HK-2 (cell line): ENCODE results near the gene OR51Q1.

Source experiments
- DNase-seq: peaks from one replicate; pipeline ENCODE4 v3.0.0-alpha.2; 2018; ENCODE audit not compliant: unreplicated experiment

The OR51Q1 gene, protein sequence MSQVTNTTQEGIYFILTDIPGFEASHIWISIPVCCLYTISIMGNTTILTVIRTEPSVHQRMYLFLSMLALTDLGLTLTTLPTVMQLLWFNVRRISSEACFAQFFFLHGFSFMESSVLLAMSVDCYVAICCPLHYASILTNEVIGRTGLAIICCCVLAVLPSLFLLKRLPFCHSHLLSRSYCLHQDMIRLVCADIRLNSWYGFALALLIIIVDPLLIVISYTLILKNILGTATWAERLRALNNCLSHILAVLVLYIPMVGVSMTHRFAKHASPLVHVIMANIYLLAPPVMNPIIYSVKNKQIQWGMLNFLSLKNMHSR

DNA sequence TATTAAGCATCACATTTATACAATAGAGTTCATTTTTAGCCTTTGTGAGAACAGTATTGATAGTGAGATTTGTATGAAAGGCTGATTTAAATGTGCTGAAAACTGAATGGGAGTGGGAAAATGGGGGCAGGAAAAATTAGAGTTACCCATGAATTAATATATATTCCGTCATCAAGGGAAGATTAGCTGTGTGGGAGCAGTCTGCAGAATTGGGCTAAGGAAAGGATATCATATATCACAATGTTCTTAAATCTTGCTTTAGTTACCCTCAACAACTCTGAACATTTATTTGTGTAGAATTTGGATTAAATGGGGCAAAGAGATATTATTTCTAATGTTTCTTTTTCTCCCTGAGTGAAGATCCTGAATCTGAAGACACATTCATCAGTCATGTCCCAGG is at the start of gene OR51Q1:
TSS of gene OR51Q1 (plus strand) at position 301 of the 400 bp plus-strand sequence. CDS start at position 391, 90 bp downstream.
- DNase-seq = no peak

DNA sequence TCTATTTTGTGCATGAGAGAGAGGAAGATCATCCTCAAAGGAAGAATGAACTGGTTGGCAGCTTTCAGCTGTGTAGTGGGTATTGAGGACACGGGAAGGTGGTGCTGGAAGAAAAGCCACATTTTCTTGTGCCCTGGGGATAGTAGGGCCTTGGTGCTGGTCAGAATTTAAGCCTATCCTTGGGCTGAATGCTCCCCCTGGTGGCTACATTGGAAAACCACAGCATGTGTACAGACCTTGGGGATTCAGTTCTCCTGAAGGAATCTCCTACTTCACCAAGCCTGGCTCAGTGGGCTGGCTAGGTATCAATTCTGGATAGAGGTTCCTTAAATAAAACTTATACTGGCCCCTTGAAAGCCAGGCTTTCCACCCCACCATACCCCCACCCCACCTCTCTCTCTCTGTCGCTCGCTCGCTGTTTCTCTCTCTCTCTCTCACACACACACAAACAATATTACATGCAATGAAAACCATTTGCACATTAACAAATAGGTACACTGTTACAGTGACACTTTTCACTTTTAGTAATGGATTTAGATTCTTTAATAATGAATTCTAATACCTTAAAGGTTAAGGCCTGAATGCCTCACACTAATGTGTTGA is 41.1 kb upstream of the OR51Q1 start:
- peak; percentile 35 for DNase-seq

DNA sequence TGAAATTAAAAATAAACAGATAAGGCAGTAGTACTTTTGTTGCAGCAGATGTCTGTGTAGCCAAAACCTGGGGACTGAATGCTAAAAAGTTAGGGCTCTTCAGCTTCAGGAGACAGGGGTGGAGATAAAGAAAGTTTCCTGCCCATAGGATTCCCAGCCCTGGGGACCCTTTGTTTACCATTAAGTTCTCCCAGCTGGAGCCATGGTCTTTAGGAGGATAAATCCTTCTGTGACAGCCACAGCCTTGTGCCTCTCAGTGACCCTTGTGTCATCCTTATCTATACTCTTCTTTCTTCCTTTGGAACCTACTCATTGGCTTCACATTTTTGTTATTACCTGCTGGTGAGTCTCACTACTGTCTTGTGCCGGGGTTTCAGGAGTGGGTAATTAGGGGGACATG is 38.3 kb upstream of the OR51Q1 start, which contains the start of gene OR51M1:
TSS of gene OR51M1 (plus strand) at position 237 of the 400 bp plus-strand sequence. CDS start 5,587 bp downstream, outside the sequence.
- no peak for DNase-seq

DNA sequence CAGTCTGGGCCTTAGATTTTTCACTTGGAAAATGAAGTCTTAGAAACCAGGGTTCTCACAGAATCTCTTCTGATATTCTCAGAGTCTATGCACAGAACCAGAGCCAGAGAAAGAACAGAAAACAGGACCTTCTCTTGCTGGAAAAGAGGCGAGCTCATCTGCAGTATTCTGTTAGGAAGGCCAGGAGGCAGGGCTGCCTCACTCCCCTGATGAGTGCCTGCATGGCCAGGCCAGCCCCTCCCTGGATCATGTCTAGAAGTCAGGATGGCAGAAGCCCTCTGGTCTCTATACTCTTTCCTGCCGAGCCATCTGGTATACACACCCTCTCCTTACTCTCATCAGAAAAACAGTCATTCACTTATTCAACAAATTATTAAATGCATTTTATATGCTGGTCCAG is 37.6 kb upstream of the OR51Q1 start:
- no peak for DNase-seq

GRCh38 chr11:5390210-5390609 is 31.7 kb upstream of the OR51Q1 start:
- no peak for DNase-seq

DNA sequence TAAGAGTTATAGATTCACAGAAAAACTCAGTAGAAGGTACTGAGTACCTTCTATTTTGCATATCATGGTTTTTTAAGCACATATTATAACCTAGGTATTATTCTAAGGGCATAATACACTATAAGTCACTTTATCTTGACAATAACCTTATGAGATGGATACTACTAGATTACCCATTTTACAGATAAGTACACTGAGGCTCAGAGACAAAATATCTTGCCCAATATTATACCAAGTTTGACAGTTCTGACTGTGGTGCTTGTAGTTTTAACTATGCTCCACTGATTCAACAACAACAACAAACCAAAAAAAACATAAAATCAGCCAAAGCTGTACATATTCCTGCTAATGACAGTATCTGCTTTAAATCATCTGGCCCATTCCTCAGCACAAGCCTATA is 27.8 kb upstream of the OR51Q1 start:
- DNase-seq = no peak

DNA sequence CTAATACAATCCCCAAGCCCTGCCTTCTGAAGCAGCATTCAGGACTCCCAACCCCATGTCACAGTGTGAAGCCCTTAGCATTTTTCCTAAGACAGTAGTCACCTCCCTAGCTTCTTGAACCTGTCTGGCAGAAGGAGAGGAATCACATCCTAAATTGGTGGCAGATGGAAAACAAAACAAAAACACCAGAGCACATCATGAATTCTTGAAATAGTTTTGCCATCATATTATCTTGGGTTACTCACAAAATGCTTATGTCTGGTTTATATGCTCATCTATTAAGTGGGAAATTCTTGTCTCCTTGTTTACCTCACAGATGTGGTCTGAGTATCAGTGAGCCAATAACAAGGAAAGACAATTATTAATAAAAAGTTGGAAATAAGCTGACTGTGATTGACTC is 23.0 kb upstream of the OR51Q1 start:
- no peak for DNase-seq

DNA sequence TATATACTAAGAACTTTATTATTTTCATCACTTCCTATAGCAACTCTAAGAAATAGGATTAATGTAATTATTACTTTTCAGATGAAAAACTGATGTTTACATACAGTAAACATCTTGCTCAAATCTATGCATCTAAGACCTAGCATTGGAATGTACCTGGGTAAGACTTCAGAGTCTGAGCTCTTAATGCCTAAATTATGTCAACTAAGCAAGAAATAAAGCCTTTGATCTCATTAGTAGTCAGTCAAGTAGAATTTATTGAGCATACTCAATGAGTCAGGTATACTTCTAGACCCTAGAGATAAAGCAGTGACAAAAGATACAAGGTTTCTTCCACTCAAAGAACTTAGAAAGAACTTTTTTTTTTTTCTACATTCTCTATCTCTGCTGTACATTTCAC is 16.7 kb upstream of the OR51Q1 start:
- DNase-seq = no peak

DNA sequence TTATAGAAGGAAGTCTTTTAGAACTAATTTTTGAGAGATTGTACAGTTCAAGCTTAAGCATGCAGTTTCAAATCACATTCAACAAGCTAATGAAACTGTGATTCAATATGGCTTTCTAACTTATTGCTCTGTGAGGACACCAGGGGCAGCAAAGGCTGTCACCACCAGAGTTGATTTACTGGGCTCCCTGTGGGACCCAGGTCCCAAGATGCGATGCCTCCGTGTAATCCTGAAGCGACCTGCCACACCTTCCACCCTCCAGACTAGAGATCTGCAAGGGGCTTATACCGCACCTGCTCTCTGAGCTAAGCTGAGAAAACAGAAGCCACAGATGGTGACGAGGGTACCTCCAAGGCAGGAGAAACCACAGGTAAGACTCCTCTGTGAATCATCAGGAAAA is 918 bp upstream of the OR51Q1 start:
- DNase-seq = no peak

DNA sequence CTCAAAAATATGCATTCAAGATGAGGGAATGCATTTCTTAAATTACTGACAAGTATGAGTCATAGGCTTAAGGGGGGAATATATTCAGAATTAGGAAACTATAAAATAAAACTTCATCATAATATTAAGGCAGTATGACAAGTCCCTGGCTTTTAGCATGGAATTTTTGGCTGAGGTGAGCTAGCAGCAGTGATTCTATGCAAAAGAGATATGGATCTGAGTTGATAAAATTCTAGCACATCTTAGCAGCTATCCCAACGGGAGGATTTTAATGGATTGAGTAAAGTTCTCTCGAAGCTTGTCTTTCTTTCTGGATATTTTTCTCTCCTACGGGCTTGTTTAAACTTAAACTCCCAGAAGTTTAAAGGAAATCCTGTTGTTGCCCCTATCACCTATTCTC is 1.2 kb downstream of the OR51Q1 start:
- no peak for DNase-seq

DNA sequence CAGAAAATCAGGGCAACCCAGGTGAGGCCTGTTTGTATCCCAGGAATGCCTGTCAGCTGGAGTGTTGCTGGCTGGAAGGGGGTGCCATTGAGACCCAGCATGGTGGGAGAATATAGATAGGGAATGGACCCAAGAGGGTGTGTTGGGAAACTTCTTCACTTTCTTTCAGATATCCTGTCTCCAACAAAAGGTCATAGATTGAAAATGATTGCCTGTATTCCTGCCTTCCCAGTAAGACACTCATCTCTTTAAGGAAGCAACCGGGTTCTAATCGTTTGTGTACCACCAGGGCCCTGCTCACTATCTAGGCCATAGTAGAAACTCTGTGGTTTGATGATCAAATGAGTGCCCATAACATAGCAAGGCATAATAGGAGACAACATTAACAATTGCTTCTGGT is 19.5 kb downstream of the OR51Q1 start, which contains the start of gene OR51I1:
TSS of gene OR51I1 (minus strand) at position 101 of the 400 bp plus-strand sequence. CDS start at position 101, 0 bp downstream.
- no peak for DNase-seq

- no peak for DNase-seq
These were observed 22.0 kb downstream of the OR51Q1 start for GRCh38 chr11:5443835-5444393.

- DNase-seq = no peak
These were observed 27.1 kb downstream of the OR51Q1 start, which contains the start of gene OR51I2 for GRCh38 chr11:5449023-5449422. Gene OR51I2 (plus strand): TSS chr11:5449323. CDS start chr11:5453489, 4,166 bp downstream.

DNA sequence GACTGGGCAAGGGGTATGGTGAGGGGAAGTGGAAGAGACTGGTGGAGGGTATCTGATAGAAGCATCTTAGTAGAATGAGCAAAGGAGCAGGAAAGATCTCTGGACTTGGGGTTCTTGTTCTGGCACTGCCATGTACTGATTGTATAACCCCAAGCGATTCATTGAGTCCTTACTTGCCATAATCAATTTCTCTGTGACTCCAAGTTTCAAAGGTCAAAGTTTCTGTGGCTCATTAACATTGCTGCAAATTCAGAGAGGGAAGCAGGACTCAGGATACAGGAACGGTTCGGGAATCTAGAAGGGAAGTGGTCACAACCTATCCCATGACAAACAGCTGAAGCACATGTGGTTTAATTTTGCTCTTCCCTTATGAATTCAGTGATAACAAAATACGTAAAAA is 27.5 kb downstream of the OR51Q1 start:
- no peak for DNase-seq

DNA sequence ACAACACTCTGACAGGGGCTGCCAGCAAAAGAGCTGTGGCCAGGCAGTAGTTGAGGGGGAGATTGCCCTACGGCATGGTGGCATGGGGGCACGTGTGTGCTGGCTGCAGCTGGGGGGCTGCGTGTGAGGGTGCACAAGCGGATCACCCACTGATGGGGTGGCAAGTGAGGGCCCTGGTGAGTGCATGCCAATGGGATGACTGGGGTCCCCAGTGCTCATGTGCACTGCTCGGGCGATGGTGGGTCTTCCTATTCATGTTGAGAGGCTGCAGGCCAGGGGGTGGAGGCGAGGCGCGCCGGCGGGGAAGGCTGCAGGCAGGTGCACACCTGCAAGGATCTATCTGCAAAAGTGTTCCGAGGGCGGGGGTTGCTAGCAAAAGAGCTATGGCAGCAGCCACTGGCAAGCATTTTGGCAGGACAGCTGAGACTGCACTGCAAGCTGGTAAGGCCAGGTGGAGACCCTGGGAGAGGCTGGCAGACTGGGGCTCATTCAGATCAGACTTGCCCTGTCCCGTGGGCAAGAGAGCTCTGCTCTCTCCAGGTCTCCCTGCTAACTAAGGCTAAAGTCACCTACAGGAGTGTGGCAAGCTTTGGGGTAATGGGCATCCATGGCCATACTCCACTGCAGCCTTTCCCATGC is 39.2 kb downstream of the OR51Q1 start:
- no peak for DNase-seq

- no peak for DNase-seq
These were observed 45.6 kb downstream of the OR51Q1 start for GRCh38 chr11:5467527-5467926.
